Activated CD4-positive, CD25-positive, alpha-beta regulatory T cell (primary cell): ENCODE measurements around the gene ADK.
"Not testable (repeated sequence)": the region's sequence is repeated elsewhere in the genome, so short reads cannot be mapped to it uniquely, and the experiment has no call there.

ENCODE experiments used
- DNase-seq, 4 experiments: peaks; one replicate each; lab custom pipeline; 2025; lab: John Stamatoyannopoulos, UW

Gene ADK

DNA sequence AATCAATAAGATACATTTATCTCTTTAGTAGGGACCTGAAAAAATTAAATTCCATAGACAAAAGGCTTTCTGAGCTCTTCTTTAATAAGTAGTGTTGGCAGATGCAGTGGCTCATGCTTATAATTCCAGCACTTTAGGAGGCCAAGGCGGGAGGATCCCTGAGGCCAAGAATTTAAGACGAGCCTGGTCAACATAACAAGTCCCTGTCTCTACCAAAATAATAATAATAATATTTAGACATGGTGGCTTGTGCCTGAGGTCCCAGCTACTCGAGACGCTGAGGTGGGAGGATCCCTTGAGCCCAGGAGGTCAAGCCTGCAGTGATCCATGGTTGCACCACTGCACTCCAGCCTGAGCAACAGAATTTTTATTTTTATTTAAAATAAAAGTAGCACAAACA lies 280.8 kb downstream of the ADK start:
- DNase-seq, result no peak

DNA sequence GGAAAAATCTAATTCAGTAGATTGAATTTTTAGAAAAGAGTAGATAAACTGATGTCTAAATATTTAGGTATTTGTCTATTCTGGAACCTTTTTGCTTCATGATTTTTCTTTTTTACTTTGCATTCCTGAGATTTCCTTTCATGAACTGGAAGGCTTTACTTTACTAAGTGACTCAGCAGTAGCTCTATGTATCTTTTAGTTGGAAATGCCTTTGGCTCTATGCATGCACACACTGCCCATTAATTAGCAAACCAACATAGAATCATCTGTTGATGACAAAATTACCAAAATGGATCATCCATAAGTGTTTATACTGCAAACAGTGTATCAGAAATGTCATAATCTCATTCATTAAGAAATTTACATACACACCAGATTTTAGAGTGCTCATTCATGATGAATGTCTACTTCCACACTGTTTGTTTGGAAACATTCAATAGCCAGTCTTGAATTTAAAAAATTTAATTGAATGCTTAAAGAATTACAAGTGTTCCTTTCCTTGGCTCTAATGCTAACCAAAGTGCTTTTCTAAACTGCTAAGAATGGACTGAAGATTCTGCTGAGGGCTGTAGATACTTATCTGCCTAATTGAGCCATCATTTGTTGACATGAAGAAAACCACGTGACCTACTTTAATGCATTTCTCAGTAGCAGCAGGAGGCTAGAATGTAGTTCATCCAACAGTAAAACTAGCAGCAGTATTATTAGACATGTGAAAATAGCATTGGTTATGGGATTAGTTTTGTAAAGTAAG lies 282.0 kb downstream of the ADK start:
- no peak for DNase-seq

DNA sequence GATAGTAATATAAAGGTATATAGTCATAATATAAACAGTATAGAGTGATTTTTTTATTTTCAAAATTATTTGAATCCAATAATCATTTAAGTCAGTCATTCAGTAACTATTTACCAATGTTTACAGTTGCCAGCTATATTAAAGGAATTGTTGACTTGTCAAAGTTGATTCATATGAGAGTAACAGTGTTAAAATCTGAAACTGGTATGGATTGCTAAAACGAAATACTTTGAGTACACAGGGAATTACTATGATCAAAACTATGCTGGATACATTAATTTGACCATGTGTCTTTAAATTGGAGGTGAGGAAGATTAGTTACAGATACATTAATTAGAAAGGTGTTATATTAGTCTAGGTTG lies 282.6 kb downstream of the ADK start:
- no peak for DNase-seq

DNA sequence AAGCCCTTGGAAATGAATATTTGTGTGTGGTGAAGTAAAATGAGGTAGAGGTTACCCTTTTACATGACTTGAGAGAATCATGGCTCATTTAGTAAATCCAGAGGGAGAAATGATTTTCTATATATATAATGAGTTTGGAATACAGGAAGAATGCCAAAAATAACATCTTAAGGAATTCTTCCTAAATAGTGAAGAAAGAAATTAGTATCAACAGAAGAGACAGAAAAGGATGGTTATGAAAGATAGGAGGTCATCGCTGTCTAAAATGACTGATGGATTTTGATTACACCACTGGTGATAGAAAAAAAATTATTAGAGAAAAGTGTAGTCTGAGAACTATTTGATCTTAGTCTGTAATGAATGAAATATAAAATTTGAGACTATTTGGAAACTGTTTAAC lies 283.0 kb downstream of the ADK start:
- DNase-seq, result no peak

DNA sequence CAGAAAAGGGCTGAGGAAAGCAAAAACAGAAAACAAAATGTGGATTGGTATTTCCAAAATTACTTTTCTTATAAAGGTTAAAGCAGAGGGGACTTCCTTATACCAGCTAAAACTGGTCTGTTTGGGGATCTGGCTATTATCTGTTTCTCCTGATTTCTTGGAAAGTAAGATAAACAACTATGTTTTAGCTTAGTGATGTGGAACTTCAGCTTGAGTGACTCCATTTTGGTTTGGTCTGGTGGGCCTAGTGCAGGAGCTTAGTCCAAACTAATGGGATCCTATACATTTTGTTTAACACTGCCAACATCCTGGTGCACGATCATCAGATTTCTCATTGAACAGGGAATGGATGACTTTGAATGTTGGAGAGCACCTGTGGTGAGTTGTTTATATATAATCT lies 283.5 kb downstream of the ADK start:
- no peak for DNase-seq

DNA sequence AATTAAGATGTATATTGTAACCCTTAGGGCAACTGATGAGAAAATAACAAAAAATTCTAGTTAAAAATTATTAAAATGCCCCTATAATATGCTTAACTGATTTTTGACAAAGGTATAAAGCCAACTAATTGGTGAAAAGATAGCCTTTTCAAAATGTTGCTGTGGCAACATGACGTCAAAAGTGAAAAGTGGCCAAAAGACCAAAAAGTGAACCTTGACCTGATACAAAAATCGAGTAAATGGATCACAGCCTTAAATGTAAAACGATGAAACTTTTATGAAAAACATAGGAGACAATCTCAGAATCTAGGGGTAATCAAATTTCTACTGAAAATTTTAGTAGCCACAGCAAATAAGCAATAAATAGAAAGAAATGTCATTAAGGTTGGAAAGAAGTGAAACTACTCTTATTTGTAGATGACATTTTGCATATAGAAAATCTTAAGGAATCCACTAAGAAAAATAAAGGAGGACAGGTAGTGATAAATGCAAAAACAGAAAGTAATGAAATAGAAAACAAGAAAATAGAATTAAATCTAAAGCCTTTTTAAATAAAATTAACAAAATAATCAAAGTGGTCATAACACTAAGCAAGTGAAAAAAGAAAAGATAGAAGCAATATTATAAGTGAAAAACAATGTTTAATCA lies 285.6 kb downstream of the ADK start:
- DNase-seq, result no peak

DNA sequence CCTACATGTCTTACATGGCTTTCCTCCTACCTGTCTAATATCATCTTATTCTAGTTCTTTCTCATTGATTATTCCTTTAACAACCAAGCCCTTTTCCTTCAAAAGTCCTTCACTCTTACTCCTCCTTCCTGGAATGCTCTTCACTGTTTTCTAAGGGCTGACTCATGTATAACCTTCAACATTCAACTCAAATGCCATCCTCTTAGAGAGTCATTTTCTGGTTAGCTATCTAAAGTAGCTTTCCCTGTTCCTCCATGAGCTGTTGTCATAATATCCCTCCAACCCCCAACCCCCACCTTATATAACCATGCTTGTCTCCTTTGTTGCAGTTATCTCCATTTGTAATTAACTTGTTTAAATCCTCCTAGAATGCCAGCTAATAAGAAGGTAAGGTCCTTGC lies 286.8 kb downstream of the ADK start:
- no peak for DNase-seq

DNA sequence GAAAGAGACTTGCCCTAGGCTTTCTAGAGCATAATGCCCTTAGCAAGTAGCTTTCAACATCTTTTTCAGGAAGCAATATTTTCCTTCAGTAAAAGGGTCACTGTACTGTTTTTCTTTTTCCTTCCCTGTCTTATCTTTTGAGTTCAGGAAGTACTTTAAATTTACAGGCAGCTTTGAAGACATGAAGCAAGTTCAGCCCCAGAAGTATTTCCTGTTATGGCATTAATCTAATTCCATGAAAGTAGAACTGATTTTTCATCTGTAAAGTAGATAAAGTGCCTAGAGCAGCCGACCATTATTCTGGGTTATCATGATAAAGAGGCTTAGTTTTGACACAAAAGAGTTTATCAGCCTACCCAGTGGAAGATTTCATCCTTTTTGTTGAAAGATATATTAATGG lies 288.2 kb downstream of the ADK start:
- DNase-seq, result no peak

DNA sequence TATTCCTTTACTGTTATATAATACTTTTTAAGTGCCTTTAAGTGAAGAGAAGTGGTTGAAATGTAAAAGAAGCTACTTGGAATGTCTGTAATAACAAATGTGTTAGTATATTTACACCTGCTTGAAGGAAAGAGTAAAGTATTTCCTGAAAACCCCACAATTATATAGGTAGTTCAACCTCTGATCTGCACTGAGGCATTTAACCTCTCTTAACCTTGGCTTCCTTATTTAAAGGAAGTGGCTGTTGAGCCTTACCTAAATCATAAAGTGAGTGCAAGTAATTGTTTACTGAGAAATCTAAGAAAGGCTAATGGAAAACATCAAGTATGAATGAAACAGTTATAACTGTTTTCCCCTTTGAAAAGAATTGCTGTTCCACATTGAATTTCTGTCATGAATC lies 294.5 kb downstream of the ADK start:
- DNase-seq, result no peak

DNA sequence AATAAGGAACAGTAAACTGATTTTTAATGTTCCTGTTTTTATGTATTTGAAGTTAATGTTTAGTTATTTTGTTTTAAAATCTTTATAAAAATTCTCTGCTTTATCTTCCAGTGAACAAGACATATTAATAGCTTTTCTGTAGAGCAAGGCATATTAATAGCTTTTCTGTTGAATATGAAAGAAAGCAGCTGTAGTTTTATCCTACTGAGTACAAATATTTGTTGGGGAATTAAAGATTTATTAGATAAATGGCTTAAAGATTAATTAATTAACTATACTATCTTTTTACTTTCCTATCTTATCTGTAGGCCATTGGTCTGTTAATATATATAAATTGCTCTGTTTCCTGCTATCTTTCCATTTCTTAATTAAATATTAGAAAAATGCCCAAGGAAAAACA lies 299.6 kb downstream of the ADK start:
- no peak for DNase-seq

DNA sequence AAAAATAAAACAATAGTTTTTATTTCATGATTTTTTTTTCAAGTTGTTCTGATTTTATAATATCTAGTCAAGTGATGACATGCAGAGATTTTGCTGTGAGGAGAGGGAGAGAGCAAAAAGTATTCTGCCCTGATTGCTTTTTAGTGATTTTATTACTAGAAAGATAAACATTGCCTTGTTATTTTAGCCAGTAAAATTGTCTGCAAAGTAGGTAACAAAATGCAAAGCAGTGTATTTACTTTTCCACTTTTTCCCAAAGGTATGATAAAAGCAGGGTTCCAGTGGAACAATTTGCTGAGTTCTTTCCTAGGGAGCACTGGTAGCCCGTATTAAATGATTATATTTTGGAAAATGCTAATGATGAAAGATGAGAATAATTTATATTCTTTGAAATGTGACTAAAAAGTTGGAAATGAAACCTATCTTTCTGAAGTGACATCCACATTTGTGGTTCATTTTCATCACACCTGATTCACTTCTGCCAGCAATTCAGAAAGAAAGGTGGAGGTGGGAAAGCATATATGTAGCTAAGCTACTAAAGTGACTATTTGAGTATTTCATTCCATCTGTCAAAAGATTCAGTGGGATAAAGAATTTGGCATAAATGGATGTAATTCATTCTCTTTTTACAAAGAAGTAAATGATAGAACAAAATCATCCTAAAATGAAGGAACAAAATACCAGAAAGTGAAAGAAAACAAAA lies 300.3 kb downstream of the ADK start:
- DNase-seq, result no peak

DNA sequence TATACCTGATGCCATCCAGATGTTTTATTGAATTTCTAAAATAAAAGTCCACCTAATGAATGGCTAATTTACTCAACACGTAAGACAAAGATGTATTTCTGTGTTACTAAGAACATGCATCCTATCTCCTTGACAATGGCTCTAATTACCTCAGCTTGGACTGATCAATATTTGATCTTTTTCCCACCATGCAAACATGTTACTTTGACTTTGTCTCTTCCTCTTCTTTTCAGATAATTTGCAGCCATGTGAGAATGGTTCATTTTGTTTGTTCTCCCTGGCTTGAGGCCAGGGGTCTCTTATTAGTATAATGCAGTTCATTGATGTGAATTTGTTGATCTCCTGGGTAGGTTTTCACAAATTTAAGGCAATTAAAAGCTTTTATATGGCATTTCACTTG lies 302.1 kb downstream of the ADK start:
- DNase-seq, result no peak

DNA sequence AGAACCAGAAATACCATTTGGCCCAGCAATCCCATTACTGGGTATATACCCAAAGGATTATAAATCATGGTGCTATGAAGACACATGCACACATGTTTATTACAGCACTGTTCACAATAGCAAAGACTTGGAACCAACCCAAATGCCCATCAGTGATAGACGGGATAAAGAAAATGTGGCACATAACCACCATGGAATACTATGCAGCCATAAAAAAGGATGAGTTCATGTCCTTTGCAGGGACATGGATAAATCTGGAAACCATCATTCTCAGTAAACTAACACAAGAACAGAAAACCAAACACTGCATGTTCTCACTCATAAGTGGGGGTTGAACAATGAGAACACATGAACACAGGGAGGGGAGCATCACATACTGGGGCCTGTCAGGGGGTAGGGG lies 306.5 kb downstream of the ADK start:
- DNase-seq, result not testable (repeated sequence)

DNA sequence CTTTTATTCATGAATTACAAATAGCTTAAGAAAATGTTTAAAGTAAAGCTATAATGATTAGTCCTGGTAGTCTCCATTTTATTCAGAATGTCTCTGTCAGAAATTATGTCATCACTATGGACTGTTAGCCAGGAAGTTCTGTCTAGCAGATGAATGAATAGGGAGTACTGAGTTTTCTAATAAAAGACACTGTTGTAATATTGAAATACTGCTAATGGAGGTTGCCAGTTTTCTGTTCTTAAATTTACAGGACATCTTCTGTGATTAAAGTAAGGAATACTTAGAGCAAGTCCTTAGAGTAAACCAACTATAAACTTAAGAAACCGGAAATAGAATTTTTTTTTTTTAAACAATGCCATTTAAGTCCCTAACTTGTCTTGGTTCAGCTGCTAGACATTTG lies 309.8 kb downstream of the ADK start:
- DNase-seq, result no peak

DNA sequence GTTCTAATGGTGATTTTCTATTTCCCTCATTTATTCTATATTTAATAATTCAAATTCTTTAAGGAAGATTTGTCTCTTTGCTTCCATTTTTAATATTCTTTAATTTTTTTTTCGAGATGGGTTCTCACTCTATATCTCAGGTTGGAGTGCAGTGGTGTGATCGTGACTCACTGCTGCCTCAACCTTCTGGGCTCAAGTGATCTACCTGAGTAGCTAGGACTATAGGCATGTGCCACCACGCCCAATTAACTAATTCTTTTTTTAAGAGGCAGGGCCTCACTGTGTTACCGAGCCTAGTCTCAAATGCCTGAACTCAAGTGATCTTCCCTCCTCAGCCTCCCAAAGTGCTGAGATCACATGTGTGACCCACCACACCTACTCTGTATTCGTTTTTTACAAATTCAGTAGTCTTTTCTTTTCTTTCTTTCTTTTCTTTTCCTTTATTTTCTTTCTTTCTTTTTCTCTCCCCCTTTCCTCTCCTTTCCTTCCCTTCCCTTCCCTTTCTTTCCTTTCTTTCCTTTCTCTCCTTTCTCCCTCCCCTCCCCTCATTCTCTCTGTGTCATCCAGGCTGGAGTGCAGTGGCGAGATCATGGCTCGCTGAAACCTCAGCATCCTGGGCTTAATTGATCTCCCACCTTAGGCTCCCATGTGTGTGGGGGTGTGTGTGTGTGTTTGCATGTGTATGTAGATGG lies 323.1 kb downstream of the ADK start:
- no peak for DNase-seq

DNA sequence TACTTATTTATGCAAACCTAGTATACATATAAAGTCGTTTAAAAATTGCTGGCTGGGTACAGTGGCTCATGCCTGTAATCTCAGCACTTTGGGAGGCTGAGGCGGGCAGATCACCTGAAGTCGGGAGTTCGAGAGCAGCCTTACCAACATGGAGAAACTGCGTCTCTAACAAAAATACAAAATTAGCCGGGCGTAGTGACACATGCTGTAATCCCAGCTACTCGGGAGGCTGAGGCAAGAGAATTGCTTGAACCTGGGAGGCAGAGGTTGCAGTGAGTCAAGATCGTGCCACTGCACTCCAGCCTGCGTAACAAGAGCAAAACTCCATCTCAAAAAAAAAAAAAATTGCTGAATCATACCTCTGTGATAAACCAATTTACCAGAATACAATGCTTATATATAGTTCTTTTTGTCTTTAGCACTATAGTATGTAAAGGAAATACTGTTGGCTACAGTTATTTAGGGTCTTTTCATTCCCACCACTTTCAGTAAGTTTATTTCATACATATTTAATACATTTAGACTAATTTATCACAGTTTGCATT lies 325.2 kb downstream of the ADK start:
- not testable (repeated sequence) for DNase-seq

DNA sequence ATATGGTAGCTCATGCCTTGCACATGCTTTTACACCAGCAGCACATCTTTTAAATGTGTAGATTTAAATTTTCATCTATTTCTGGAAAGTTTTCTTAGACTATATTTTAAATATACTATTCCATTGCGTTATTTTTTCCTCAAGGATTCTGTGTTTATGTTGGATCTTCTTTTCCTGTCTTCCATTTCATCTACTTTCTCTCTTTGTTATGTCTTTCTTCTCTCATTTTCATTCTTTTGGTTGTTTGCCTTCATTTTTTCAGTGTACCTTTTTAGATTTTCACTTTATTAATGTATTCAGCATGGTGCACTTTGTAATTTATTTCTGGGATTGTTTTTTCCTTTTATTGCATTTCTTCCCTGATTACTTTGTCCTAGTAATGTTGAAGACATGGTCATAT lies 329.8 kb downstream of the ADK start:
- no peak for DNase-seq

DNA sequence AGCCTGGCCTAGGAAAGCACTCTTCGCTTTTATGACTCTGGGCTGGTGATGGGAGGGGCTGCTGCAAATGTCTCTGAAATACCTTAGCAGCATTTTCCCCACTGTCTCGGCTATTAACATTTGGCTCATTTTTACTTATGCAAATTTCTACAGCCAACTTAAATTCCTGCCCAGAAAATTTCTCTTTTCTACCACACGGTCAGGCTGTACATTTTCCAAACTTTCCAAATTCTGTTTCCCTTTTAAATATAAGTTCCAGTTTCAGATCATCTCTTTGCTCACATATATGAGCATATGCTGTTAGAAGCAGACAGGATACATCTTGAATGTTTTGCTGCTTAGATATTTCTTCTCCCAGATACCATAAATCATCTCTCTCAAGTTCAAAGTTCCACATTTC lies 332.3 kb downstream of the ADK start:
- DNase-seq, result no peak

DNA sequence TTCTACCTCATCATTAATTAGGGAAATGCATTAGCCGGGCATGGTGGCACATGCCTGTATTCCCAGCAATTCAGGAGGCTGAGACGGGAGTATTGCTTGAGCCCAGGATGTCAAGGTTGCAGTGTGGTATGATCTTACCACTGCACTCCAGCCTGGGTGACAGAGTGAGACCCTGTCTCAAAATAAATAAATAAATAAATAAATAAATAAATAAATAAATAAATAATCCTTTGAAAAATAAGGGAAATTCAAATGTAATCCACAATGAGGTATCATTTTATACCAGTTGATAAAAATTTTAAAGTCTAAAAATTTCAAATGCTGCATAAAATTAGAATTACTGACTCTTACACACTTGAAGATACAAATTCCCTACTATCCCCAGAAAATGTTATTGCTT lies 334.3 kb downstream of the ADK start:
- DNase-seq, result no peak

DNA sequence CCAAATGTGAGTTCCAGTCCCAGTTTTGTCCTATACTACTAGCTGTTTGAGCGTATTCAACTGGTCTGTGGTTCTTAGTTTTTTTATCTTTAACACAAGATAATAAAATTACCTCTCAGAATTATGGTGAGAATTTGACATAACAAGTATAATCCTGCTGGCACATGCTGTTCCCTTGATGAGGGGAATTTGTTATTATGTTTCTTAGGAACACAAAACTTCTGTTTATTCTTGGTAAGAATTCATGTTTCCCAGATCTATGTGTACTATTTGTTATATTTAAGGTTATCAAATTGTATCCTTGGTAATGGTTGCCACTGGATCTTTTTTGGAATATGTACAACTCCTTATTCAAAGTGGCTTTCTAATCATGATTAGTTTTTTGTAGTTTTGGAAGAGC lies 335.6 kb downstream of the ADK start:
- DNase-seq, result no peak

DNA sequence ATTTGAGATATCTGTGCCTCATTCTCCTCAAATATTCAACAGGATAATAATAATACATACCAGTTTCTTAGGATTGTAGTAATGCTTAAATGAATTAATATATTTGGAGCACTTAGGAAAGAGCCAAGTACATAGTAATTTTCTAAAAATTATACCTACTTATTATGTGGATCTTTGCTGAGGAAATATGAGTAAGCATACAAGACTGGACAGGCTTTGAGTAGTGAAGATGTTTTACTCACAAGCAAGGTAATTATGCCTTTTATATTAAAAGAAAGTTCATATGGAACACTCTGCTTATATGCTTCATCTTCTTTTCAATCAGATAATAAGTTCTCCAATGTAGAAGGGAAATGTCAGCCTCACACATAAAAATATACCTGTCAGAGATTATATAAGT lies 337.9 kb downstream of the ADK start:
- no peak for DNase-seq

DNA sequence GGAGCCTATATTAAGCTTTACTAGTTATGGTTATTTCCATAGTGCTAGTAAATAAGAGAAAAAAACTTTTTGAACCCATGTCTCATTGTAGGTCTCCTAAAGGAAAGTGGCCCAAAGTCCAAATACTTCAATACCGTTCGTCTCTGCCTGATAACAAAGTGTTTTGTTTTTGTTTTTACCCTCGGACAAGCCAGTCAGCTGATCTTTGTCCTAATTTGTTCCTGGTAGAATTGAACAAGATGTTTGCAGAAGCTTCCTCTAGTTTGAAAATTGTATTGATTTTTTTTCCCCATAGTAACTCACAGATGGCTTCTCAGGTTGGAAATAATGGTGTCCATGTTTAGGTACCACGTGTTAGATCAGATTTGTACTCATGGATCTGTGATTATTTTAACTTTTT lies 339.5 kb downstream of the ADK start:
- DNase-seq, result no peak

DNA sequence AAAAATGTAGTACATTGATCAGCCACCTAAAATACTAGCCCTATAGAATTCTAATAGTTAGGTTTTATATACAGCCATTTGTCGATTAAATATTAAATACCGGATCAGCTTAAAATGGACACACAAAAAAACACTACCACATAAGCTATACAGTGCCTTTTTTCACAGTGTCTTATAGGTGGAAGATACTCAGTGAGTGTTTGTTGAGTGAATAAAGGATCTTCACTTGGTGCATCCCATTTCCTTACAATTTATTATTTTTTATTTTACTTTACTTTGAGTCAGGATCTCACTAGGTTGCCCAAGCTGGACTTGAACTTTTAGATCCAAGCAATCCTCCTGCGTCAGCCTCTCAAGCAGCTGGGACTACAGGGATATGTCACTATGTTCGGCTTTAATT lies 340.0 kb downstream of the ADK start:
- DNase-seq, result no peak
